ENCODE results near the gene CAMLG.
"Not testable (repeated sequence)": the region's sequence is repeated elsewhere in the genome, so short reads cannot be mapped to it uniquely, and the experiment has no call there.

DNA sequence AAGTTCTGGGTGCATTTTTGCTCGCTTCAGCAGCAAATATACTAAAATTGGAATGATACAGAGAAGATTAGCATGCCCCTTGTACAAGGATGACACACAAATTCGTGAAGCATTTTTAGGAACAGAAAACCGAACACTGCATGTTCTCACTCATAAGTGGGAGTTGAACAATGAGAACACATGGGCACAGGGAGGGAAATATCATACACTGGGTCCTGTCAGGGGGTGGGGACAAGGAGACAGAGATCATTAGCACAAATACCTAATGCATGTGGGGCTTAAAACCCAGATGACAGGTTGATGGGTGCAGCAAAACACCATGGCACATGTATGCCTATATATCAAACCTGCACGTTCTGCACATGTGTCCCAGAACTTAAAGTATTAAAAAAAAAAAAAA, 22.9 kb upstream of the CAMLG start:
- TF ChIP-seq, protein P1, sequence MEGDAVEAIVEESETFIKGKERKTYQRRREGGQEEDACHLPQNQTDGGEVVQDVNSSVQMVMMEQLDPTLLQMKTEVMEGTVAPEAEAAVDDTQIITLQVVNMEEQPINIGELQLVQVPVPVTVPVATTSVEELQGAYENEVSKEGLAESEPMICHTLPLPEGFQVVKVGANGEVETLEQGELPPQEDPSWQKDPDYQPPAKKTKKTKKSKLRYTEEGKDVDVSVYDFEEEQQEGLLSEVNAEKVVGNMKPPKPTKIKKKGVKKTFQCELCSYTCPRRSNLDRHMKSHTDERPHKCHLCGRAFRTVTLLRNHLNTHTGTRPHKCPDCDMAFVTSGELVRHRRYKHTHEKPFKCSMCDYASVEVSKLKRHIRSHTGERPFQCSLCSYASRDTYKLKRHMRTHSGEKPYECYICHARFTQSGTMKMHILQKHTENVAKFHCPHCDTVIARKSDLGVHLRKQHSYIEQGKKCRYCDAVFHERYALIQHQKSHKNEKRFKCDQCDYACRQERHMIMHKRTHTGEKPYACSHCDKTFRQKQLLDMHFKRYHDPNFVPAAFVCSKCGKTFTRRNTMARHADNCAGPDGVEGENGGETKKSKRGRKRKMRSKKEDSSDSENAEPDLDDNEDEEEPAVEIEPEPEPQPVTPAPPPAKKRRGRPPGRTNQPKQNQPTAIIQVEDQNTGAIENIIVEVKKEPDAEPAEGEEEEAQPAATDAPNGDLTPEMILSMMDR (IDR thresholded peaks at IDR 0.05; ENCODE audit: insufficient read depth, low read length): not testable (repeated sequence)
- TF ChIP-seq POLR2AphosphoS5 (IDR thresholded peaks at IDR 0.05; ENCODE audit: low read depth); SPI1 (IDR thresholded peaks at IDR 0.05; ENCODE audit: borderline replicate concordance, low read depth); GABPA (IDR thresholded peaks at IDR 0.05; ENCODE audit: low read depth): not testable (repeated sequence)
- TF ChIP-seq, protein P2, sequence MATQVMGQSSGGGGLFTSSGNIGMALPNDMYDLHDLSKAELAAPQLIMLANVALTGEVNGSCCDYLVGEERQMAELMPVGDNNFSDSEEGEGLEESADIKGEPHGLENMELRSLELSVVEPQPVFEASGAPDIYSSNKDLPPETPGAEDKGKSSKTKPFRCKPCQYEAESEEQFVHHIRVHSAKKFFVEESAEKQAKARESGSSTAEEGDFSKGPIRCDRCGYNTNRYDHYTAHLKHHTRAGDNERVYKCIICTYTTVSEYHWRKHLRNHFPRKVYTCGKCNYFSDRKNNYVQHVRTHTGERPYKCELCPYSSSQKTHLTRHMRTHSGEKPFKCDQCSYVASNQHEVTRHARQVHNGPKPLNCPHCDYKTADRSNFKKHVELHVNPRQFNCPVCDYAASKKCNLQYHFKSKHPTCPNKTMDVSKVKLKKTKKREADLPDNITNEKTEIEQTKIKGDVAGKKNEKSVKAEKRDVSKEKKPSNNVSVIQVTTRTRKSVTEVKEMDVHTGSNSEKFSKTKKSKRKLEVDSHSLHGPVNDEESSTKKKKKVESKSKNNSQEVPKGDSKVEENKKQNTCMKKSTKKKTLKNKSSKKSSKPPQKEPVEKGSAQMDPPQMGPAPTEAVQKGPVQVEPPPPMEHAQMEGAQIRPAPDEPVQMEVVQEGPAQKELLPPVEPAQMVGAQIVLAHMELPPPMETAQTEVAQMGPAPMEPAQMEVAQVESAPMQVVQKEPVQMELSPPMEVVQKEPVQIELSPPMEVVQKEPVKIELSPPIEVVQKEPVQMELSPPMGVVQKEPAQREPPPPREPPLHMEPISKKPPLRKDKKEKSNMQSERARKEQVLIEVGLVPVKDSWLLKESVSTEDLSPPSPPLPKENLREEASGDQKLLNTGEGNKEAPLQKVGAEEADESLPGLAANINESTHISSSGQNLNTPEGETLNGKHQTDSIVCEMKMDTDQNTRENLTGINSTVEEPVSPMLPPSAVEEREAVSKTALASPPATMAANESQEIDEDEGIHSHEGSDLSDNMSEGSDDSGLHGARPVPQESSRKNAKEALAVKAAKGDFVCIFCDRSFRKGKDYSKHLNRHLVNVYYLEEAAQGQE (IDR thresholded peaks at IDR 0.05; ENCODE audit: insufficient replicate concordance, low read depth): not testable (repeated sequence)

Measured in HL-60 (cell line).